ENCODE measurements around the gene NR6A1.

- TF ChIP-seq CTCF (IDR thresholded peaks at IDR 0.05; ENCODE audit: poor library complexity, severe bottlenecking) (no peak), TAF1 (IDR thresholded peaks at IDR 0.05; ENCODE audit: low read depth) (no peak), POLR2AphosphoS5 (IDR thresholded peaks at IDR 0.05) (no peak), EZH2 (IDR thresholded peaks at IDR 0.05; ENCODE audit: borderline replicate concordance, insufficient read depth, low read length, poor library complexity, severe bottlenecking) (no peak)
Measured at GRCh38 chr9:124654431-124654830, 116.7 kb downstream of the NR6A1 start.
